H9 (cell line): Measurements from ENCODE around the gene KCTD5. TPM values are rescaled to one million over a fixed set of nuclear protein-coding genes. Genes with fewer than 3 reads are reported as not detected.

ENCODE experiments used
- DNase-seq: peaks from one replicate; pipeline ENCODE4 v3.0.0-alpha.2; 2017
- H2AFZ ChIP-seq: one replicate; pipeline ENCODE4 v1.6.1; 2013; ENCODE audit warnings: mild to moderate bottlenecking, low read length, control low read depth, moderate library complexity
- H2AK5ac ChIP-seq: 2 replicates; pipeline ENCODE4 v1.6.1; 2013; ENCODE audit warnings: low read length, control low read depth, mixed read lengths; ENCODE audit not compliant: insufficient read length
- H2BK120ac ChIP-seq: one replicate; pipeline ENCODE4 v1.6.1; 2013; ENCODE audit warnings: low read depth, mild to moderate bottlenecking, low read length, control low read depth, inconsistent platforms; ENCODE audit not compliant: poor library complexity, severe bottlenecking
- H2BK12ac ChIP-seq: 2 replicates; pipeline ENCODE4 v1.6.1; 2013; ENCODE audit warnings: low read length, control low read depth, mixed read lengths, low read depth; ENCODE audit not compliant: insufficient read length
- H2BK15ac ChIP-seq: 2 replicates; pipeline ENCODE4 v1.6.1; 2013; ENCODE audit warnings: low read depth, low read length, control low read depth
- H2BK20ac ChIP-seq: one replicate; pipeline ENCODE4 v1.6.1; 2013; ENCODE audit warnings: low read depth, mild to moderate bottlenecking, low read length, control low read depth, inconsistent platforms; ENCODE audit not compliant: poor library complexity, severe bottlenecking
- H2BK5ac ChIP-seq: 2 replicates; pipeline ENCODE4 v1.6.1; 2013; ENCODE audit warnings: low read length, control low read depth, mixed read lengths; ENCODE audit not compliant: insufficient read length
- H3K14ac ChIP-seq: 2 replicates; pipeline ENCODE4 v1.6.1; 2013; ENCODE audit warnings: low read length, control low read depth; ENCODE audit not compliant: insufficient read depth
- H3K18ac ChIP-seq: 2 replicates; pipeline ENCODE4 v1.6.1; 2013; ENCODE audit warnings: low read depth, mild to moderate bottlenecking, mixed read lengths, low read length, control low read depth; ENCODE audit not compliant: insufficient read length
- H3K23ac ChIP-seq: 2 replicates; pipeline ENCODE4 v1.6.1; 2013; ENCODE audit warnings: low read length, control low read depth, mixed read lengths, low read depth; ENCODE audit not compliant: insufficient read length
- H3K23me2 ChIP-seq: 2 replicates; pipeline ENCODE4 v1.6.1; 2013; ENCODE audit warnings: low read depth, mild to moderate bottlenecking, mixed read lengths, low read length, control low read depth; ENCODE audit not compliant: insufficient read length, poor library complexity, severe bottlenecking
- H3K27ac ChIP-seq: 2 replicates; pipeline ENCODE4 v1.5.1; 2013; ENCODE audit warnings: low read length, control low read depth, mixed read lengths, low read depth; ENCODE audit not compliant: insufficient read length
- H3K27me3 ChIP-seq: 2 replicates; pipeline ENCODE4 v1.6.1; 2013; ENCODE audit warnings: low read length, control low read depth, inconsistent platforms; ENCODE audit not compliant: insufficient read depth
- H3K4ac ChIP-seq: 2 replicates; pipeline ENCODE4 v1.6.1; 2013; ENCODE audit warnings: low read depth, mild to moderate bottlenecking, control low read depth, inconsistent platforms, low read length, moderate library complexity
- H3K4me1 ChIP-seq: 2 replicates; pipeline ENCODE4 v1.6.1; 2013; ENCODE audit warnings: low read length, control low read depth, inconsistent platforms; ENCODE audit not compliant: insufficient read depth
- H3K4me2 ChIP-seq: 2 replicates; pipeline ENCODE4 v1.6.1; 2013; ENCODE audit warnings: low read length, control low read depth, mixed read lengths; ENCODE audit not compliant: insufficient read length, insufficient read depth
- H3K56ac ChIP-seq: 2 replicates; pipeline ENCODE4 v1.6.1; 2013; ENCODE audit warnings: low read depth, mild to moderate bottlenecking, mixed read lengths, low read length, control low read depth; ENCODE audit not compliant: insufficient read length
- H3K79me1 ChIP-seq: 2 replicates; pipeline ENCODE4 v1.6.1; 2013; ENCODE audit warnings: low read depth, mild to moderate bottlenecking, moderate library complexity, low read length, control low read depth, inconsistent platforms; ENCODE audit not compliant: insufficient read depth, poor library complexity, severe bottlenecking
- H3K79me2 ChIP-seq: 2 replicates; pipeline ENCODE4 v1.6.1; 2013; ENCODE audit warnings: low read length, control low read depth, inconsistent platforms; ENCODE audit not compliant: insufficient read depth
- H3K9ac ChIP-seq: 2 replicates; pipeline ENCODE4 v1.6.1; 2013; ENCODE audit warnings: low read length, control low read depth, mixed read lengths; ENCODE audit not compliant: insufficient read length; ENCODE audit errors: extremely low read depth
- H3K9me3 ChIP-seq: one replicate; pipeline ENCODE4 v1.6.1; 2013; ENCODE audit warnings: low read depth, low read length, inconsistent platforms; ENCODE audit not compliant: control insufficient read depth
- H3T11ph ChIP-seq: one replicate; pipeline ENCODE4 v1.6.1; 2013; ENCODE audit warnings: mild to moderate bottlenecking, low read length, control low read depth, inconsistent platforms
- H4K20me1 ChIP-seq: one replicate; pipeline ENCODE4 v1.6.1; 2013; ENCODE audit not compliant: control insufficient read depth, insufficient read length, insufficient read depth
- H4K5ac ChIP-seq: 2 replicates; pipeline ENCODE4 v1.6.1; 2013; ENCODE audit warnings: low read depth, mild to moderate bottlenecking, mixed read lengths, low read length, control low read depth; ENCODE audit not compliant: insufficient read length
- H4K8ac ChIP-seq: replicated peaks from 2 replicates; pipeline ENCODE4 v1.6.1; 2013; ENCODE audit warnings: low read length, control low read depth, mixed read lengths, low read depth; ENCODE audit not compliant: insufficient read length
- H4K91ac ChIP-seq: 2 replicates; pipeline ENCODE4 v1.6.1; 2013; ENCODE audit warnings: low read depth, mild to moderate bottlenecking, moderate library complexity, mixed read lengths, low read length, control low read depth; ENCODE audit not compliant: insufficient read length
- H3K27ac Mint-ChIP-seq, 3 experiments: 2 replicates in 2 of 3; 3 replicates in 1 of 3; pipeline ENCODE4 v1.8.0; 2020 to 2021; ENCODE audit warnings: mixed read lengths in 3 of 3, mild to moderate bottlenecking in 1 of 3, moderate library complexity in 1 of 3
- H3K27me3 Mint-ChIP-seq: 2 replicates; pipeline ENCODE4 v1.8.0; 2021; ENCODE audit warnings: low read depth, mild to moderate bottlenecking, moderate library complexity, mixed read lengths
- H3K36me3 Mint-ChIP-seq, 3 experiments: 2 replicates in 2 of 3; 3 replicates in 1 of 3; pipeline ENCODE4 v1.8.0; 2020 to 2021; ENCODE audit warnings: low read depth in 3 of 3, mixed read lengths in 3 of 3; ENCODE audit not compliant: insufficient read depth in 1 of 3
- H3K4me1 Mint-ChIP-seq, 2 experiments: 2 replicates each; pipeline ENCODE4 v1.8.0; 2020; ENCODE audit warnings: mixed read lengths in 2 of 2
- H3K4me3 Mint-ChIP-seq, 2 experiments: 2 replicates in 1 of 2; 3 replicates in 1 of 2; pipeline ENCODE4 v1.8.0; 2020 to 2021; ENCODE audit warnings: mild to moderate bottlenecking in 2 of 2, mixed read lengths in 2 of 2, moderate library complexity in 1 of 2
- H3K9me3 Mint-ChIP-seq, 2 experiments: 2 replicates in 1 of 2; 3 replicates in 1 of 2; pipeline ENCODE4 v1.8.0; 2020; ENCODE audit warnings: mild to moderate bottlenecking in 2 of 2, mixed read lengths in 2 of 2, moderate library complexity in 1 of 2
- WGBS: extraction: QIAGEN DNeasy Blood & Tissue Kit; methylation state at CpG from one replicate; pipeline ENCODE4 v1.1.7; 2013; ENCODE audit warnings: missing lambda C conversion rate, low lambda C conversion rate, mixed read lengths; ENCODE audit not compliant: insufficient read length; ENCODE audit errors: extremely low coverage; 5-methylcytosine and 5-hydroxymethylcytosine counted together
- total RNA-seq: library from RNA; stranded (reverse); gene quantifications from 2 replicates; pipeline ENCODE4 v1.2.1, GENCODE V29; 2021
- TF ChIP-seq, protein P1 (sequence below): fragments of 200-600 bp; sonication (generic); conservative IDR thresholded peaks from 3 replicates; pipeline ENCODE4 v1.8.0; 2021; ENCODE audit warnings: antibody characterized with exemption, mild to moderate bottlenecking

The KCTD5 gene
- total RNA-seq, 1 experiment from 2014 or later, result 39.9 TPM

- Histone ChIP-seq H3K14ac (no peak overlapping the region), H2BK120ac (no peak overlapping the region), H2BK12ac (no peak overlapping the region), H3K18ac (no peak overlapping the region), H3K27ac (no peak overlapping the region), H3T11ph (no peak overlapping the region), H3K56ac (no peak overlapping the region), H2AFZ (no peak overlapping the region), H3K9ac (no peak overlapping the region), H3K4ac (no peak overlapping the region), H2BK20ac (no peak overlapping the region), H3K79me1 (no peaks in the 10 kb centered on the region), H4K5ac (no peak overlapping the region), H4K91ac (no peak overlapping the region), H2AK5ac (no peak overlapping the region), H2BK15ac (no peak overlapping the region), H4K8ac (no peak overlapping the region), H4K20me1 (no peaks in the 10 kb centered on the region), H3K23me2 (no peaks in the 10 kb centered on the region), H3K23ac (no peak overlapping the region), H3K27me3 (no peaks in the 10 kb centered on the region), H3K9me3 (no peaks in the 10 kb centered on the region), H3K79me2 (no peaks in the 10 kb centered on the region), H3K4me2 (no peak overlapping the region), H3K4me1 (no peaks in the 10 kb centered on the region), H2BK5ac (no peak overlapping the region)
- TF ChIP-seq, protein P1, sequence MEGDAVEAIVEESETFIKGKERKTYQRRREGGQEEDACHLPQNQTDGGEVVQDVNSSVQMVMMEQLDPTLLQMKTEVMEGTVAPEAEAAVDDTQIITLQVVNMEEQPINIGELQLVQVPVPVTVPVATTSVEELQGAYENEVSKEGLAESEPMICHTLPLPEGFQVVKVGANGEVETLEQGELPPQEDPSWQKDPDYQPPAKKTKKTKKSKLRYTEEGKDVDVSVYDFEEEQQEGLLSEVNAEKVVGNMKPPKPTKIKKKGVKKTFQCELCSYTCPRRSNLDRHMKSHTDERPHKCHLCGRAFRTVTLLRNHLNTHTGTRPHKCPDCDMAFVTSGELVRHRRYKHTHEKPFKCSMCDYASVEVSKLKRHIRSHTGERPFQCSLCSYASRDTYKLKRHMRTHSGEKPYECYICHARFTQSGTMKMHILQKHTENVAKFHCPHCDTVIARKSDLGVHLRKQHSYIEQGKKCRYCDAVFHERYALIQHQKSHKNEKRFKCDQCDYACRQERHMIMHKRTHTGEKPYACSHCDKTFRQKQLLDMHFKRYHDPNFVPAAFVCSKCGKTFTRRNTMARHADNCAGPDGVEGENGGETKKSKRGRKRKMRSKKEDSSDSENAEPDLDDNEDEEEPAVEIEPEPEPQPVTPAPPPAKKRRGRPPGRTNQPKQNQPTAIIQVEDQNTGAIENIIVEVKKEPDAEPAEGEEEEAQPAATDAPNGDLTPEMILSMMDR, result no peak
- H3K4me3 Mint-ChIP-seq, result no peak overlapping the region
- peaks cover 9 to 13% of the 10 kb centered on the region in 2 experiments for H3K4me1 Mint-ChIP-seq
- no CpG with 5 or more reads among the region's 23 CpGs for WGBS
- peaks cover 11% of the 10 kb centered on the region for H3K27me3 Mint-ChIP-seq
- H3K36me3 Mint-ChIP-seq, result peaks cover 0 to 4% (median 0%) of the 10 kb centered on the region in 3 experiments; a peak in 3 of 7 replicates
- H3K9me3 Mint-ChIP-seq, result peaks cover 0 to 7% of the 10 kb centered on the region in 2 experiments; a peak in 4 of 5 replicates
- no peak for DNase-seq
- H3K27ac Mint-ChIP-seq, result no peak overlapping the region; a peak in 1 of 7 replicates
Measured at GRCh38 chr16:2663553-2664546, 18.5 kb upstream of the KCTD5 start.
